Measurements from ENCODE around the gene CCNF.

DNA sequence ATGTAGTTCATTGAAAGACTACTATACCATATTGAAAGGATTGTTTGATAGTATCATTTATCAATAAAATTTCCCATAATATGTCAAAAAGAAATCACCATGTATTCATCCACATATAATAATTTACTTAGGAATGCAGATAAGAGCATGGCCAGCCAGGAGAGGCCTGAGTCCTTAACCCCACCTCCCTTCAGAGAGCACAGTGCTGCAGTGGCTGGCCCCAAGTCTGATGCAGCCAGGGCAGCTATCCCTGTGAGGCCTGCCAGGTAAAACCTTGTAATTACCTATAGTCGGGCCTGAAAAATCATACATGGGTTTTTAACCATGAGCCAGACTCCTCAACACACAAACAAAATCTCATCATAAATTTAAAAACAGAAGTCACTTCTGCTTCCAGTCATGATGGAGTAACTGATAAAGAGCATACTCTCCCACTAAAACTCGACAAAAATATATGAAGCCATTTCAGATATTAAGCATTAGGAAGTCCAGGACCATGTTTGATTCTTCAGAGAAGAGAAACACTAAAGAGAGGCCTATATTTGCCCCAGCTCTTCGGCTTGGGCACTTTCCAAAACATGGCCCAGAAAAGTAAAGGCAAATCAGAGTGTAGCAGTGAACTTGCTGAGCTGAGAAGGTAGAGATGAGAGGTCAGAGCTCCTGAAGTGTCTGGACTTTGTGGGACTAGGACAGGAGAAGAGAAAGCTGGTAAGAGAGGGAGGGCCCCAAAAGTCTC lies 40.9 kb upstream of the CCNF start:
- TF ChIP-seq, protein P1, sequence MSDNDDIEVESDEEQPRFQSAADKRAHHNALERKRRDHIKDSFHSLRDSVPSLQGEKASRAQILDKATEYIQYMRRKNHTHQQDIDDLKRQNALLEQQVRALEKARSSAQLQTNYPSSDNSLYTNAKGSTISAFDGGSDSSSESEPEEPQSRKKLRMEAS (IDR thresholded peaks at IDR 0.05; ENCODE audit: low read depth, low read length) = no peak
- TF ChIP-seq, protein P2, sequence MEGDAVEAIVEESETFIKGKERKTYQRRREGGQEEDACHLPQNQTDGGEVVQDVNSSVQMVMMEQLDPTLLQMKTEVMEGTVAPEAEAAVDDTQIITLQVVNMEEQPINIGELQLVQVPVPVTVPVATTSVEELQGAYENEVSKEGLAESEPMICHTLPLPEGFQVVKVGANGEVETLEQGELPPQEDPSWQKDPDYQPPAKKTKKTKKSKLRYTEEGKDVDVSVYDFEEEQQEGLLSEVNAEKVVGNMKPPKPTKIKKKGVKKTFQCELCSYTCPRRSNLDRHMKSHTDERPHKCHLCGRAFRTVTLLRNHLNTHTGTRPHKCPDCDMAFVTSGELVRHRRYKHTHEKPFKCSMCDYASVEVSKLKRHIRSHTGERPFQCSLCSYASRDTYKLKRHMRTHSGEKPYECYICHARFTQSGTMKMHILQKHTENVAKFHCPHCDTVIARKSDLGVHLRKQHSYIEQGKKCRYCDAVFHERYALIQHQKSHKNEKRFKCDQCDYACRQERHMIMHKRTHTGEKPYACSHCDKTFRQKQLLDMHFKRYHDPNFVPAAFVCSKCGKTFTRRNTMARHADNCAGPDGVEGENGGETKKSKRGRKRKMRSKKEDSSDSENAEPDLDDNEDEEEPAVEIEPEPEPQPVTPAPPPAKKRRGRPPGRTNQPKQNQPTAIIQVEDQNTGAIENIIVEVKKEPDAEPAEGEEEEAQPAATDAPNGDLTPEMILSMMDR (IDR thresholded peaks at IDR 0.05; ENCODE audit: low read depth, low read length) = no peak
- TF ChIP-seq POLR2A (IDR thresholded peaks at IDR 0.05; ENCODE audit: extremely low read depth, insufficient read length) = no peak
